GM06990 (cell line): ENCODE measurements around the gene MICALL2.

ENCODE experiments used
- DNase-seq: peaks from one replicate; pipeline ENCODE4 v3.0.0-alpha.2; 2011; ENCODE audit not compliant: insufficient read length; ENCODE audit errors: extremely low read depth
- H3K27me3 ChIP-seq: replicated peaks from 2 replicates; pipeline ENCODE4 v1.6.0; 2011; ENCODE audit warnings: low read length; ENCODE audit not compliant: control insufficient read depth, insufficient read depth
- H3K36me3 ChIP-seq: 2 replicates; pipeline ENCODE4 v1.5.1; 2011; ENCODE audit warnings: low read length; ENCODE audit not compliant: control insufficient read depth, insufficient read depth
- H3K4me3 ChIP-seq: replicated peaks from 2 replicates; pipeline ENCODE4 v1.5.1; 2011; ENCODE audit warnings: low read depth, mild to moderate bottlenecking, control low read depth, low read length
- TF ChIP-seq, protein P1 (sequence below): IDR thresholded peaks from 2 replicates; pipeline ENCODE4 v1.5.1; 2011; ENCODE audit warnings: low read length, control low read depth, mild to moderate bottlenecking, inconsistent platforms; ENCODE audit not compliant: insufficient read depth, poor library complexity, severe bottlenecking

The MICALL2 gene

DNA sequence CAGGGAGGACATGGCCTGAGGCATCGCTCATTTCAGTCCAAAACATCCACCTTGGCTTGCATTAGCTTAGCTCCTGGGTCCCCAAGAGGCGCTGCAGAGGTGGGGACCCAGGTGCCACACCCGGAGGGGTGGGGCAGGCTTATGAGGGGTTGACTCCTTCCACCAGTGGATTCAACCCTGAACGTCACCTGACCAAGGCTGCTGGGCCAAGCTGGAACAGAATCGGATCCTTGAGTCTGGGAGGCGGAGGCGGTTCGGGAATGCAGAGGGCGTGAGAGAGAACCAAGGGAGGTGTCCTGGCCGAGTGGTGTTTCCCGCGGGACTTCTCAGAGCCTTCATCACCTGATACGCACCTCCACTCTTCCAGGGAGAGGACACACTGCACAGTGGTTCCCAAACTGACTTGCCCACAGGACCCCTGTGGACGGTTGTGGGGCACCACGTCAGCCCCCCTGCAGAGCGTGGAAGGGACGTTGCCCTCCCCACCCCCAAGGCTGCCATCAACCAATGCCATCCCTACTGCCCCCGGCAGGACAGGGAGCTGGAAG is 4.5 kb upstream of the MICALL2 start:
- H3K27me3 ChIP-seq, result no peaks in the 10 kb centered on the region
- H3K4me3 ChIP-seq, result no peak overlapping the region
- H3K36me3 ChIP-seq, result no peaks in the 10 kb centered on the region; the same call in 1 of the 2 replicates
- DNase-seq, result no peak
- TF ChIP-seq, protein P1, sequence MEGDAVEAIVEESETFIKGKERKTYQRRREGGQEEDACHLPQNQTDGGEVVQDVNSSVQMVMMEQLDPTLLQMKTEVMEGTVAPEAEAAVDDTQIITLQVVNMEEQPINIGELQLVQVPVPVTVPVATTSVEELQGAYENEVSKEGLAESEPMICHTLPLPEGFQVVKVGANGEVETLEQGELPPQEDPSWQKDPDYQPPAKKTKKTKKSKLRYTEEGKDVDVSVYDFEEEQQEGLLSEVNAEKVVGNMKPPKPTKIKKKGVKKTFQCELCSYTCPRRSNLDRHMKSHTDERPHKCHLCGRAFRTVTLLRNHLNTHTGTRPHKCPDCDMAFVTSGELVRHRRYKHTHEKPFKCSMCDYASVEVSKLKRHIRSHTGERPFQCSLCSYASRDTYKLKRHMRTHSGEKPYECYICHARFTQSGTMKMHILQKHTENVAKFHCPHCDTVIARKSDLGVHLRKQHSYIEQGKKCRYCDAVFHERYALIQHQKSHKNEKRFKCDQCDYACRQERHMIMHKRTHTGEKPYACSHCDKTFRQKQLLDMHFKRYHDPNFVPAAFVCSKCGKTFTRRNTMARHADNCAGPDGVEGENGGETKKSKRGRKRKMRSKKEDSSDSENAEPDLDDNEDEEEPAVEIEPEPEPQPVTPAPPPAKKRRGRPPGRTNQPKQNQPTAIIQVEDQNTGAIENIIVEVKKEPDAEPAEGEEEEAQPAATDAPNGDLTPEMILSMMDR, result no peak

DNA sequence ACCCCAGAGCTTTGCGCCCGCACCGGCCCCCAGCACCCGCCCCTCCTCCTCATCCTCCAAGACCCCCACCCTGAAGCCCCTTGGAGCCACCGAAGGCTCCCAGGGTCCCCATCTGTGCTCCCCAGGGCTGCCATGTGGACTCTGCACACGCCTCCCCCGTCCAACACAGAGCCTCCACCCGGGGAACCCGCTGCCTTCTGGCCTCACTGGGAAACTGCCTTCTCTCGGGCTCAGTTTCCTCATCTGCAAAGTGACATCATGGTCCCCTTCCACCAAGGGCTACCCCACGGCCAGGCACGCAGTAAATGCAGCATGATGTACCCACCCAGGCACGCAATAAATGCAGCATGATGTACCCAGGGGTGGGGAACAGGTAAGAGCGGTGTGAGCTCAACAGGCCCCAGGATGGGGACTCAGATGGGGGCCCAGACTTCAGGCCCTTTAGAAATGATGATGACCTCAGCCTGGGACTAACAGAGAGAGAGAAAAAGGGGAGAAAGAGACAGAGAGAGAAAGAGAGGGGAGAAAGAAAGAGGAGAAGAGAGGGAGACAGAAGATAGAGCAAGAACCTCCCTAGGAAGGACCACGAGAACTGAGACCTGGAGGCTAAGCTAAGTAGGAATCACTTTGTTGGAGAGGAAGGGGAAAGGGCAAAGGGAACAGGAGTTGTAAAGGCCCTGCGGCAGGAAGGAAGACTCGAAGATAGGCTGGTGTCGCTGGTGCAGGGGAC is 2.5 kb upstream of the MICALL2 start:
- DNase-seq, result no peak
- H3K27me3 ChIP-seq, result no peaks in the 10 kb centered on the region; the same call in 1 of the 2 replicates
- no peak overlapping the region for H3K4me3 ChIP-seq
- TF ChIP-seq, protein P1, result no peak
- no peaks in the 10 kb centered on the region for H3K36me3 ChIP-seq

DNA sequence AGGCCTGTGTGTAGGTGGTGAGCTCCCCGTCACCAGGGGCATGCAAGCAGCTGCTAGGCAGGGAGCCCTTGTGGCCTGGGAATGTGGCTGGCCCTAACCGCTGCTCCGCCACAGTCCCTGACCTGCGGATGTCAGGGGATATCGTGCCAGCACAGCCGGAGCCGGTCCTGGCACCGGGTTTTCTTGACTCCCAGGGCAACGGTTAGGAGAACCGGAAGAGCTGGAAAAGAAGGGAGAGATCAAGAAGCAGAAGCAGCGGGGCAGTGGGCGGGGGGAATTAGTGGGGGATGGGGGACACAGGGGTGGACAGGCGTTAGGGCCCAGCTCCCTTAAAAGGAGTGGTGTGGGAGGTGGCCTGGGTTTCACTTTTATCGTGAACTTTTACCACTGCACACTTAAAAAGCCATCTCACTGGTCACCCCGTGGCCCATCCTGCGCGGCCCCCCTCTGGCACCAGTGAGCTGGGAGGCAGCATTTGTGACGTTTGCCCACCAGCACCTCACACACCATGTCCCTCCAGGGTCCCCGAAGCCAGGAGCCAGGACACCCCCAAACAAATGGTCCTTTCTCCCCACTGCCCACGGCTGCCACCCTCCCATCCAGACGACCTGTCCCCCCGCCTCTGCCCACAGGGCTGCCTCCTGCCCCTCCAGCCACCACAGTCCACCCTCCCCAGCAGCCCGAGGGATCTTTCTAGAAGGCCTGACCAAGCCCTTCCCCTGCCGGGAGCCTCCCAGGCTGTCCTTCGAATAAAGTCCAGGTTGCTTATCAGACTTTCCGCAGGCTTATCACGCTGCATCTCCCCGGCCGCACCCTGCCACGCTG is 1.8 kb upstream of the MICALL2 start:
- TF ChIP-seq, protein P1, result no peak
- H3K4me3 ChIP-seq, result no peak overlapping the region
- no peak for DNase-seq
- no peaks in the 10 kb centered on the region; the same call in 1 of the 2 replicates for H3K27me3 ChIP-seq
- H3K36me3 ChIP-seq, result no peaks in the 10 kb centered on the region

DNA sequence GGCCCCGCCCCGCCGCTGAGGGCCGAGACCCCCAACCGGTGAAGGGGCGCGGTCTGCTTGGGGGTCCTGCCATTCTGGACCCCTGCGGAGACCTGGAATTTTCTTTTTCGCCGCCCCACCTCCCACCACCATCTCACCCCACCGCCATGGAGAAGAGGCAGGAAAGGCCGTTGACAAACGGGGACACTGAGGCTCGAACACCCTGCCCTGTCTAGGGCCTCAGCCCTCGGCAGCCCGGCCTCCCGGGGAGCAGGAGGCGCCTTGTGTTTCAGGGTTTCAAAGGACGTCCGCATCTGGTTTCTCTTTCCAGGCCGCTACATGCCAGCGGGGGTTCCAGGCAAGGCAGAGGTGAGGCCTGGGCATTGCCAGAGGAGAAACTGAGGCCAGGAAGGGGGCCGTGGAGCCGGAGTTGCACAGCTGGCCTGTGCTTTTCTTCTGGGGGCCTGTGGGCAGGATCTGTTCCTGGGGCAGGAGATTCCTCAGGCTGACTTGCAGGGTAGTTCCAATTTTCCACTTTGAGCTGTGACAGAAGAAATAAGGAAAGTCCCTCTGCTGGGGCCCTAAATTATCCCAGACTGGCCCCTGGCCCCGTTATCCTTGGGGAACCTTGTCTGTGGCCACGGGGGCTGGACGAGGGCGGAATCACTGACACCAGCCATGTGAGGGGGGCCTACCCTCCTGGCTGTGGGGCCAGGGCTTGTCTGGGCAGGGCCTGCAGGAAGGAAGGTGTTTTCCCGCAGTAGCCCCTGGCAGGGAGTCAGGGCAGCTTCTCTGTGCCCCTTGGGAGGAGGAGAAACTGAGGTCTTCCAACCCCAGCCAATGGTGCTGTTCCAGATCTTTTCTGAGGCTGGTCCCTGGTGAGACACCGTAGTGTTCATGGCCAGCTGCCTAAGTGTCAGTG is 900 bp upstream of the MICALL2 start:
- Histone ChIP-seq H3K4me3 (peak overlapping the region; percentile 56), H3K27me3 (no peaks in the 10 kb centered on the region; the same call in 1 of the 2 replicates), H3K36me3 (no peaks in the 10 kb centered on the region)
- DNase-seq, result no peak
- TF ChIP-seq, protein P1, result no peak

DNA sequence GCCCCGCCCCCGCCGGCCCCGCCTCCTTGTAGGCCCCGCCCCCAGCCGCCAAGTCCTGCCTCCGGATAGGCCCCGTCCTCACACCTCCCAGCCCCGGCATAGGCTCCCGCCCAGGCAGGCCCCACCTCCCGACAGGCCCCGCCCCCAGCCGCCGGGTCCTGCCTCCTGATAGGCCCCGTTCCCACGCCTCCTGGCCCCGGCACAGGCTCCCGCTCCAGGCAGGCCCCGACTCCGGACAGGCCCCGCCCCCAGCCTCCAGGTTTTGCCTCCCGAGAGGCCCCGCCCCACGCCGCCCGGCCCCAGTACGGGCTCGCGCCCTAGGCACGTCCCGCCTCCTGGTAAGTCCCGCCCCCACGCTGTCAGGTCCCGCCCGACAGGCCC is 232 bp upstream of the MICALL2 start:
- no peaks in the 10 kb centered on the region; the same call in 1 of the 2 replicates for H3K27me3 ChIP-seq
- TF ChIP-seq, protein P1, result no peak
- peak; percentile 97 for DNase-seq
- no peaks in the 10 kb centered on the region for H3K36me3 ChIP-seq
- peak overlapping the region; percentile 70 for H3K4me3 ChIP-seq
